Measurements from ENCODE around the gene ELMO3. TPM values are rescaled to one million over a fixed set of nuclear protein-coding genes. Genes with fewer than 3 reads are reported as not detected.

The ELMO3 gene
- total RNA-seq, 8 experiments from 2014 or later = 0.43 to 2.8 (median 1.2) TPM

GRCh38 chr16:67187175-67187890 is 11.6 kb upstream of the ELMO3 start:
- ATAC-seq (replicated peaks in 6 of 8) = no peak
- in situ Hi-C loops (cut with MboI; ENCODE audit: low pct_unique_long_range_greater_than_20kb in 2 of 9, low sequenced_read_pairs in 9 of 9, unreplicated experiment in 9 of 9) = no loop called here

GRCh38 chr16:67188323-67188722 is 10.6 kb upstream of the ELMO3 start:
- no peak for ATAC-seq (replicated peaks in 6 of 8)
- WGBS, 10 experiments = 40 to 93% (median 55%) methylated on average over 1 to 3 of the region's 4 CpGs; no CpG with 5 or more reads in 5 of the 10 experiments
- H3K4me1 ChIP-seq (replicated peaks in 1 of 2) = peaks cover 14 to 15% of the 10 kb centered on the region in 2 donors
- H3K4me3 ChIP-seq = no peak overlapping the region
- in situ Hi-C loops (cut with MboI; ENCODE audit: low pct_unique_long_range_greater_than_20kb in 2 of 9, low sequenced_read_pairs in 9 of 9, unreplicated experiment in 9 of 9) = no loop called here
- no peak overlapping the region for H3K27ac ChIP-seq

More at GRCh38 chr16:67187175-67187890, 11.6 kb upstream of the ELMO3 start:
- Histone ChIP-seq H3K4me1 (replicated peaks in 1 of 2) (peaks cover 14 to 17% of the 10 kb centered on the region in 2 donors), H3K27ac (no peak overlapping the region), H3K4me3 (no peak overlapping the region)
- 53 to 86% (median 60%) methylated on average over 1 to 8 of the region's 26 CpGs; no CpG with 5 or more reads in 7 of the 10 experiments for WGBS, 10 experiments

- WGBS, 10 experiments = 80 to 96% (median 85%) methylated on average over 1 to 10 of the region's 15 CpGs; no CpG with 5 or more reads in 5 of the 10 experiments
- H3K4me1 ChIP-seq (replicated peaks in 1 of 2) = peaks cover 17 to 18% of the 10 kb centered on the region in 2 donors
- in situ Hi-C loops (cut with MboI; ENCODE audit: low pct_unique_long_range_greater_than_20kb in 2 of 9, low sequenced_read_pairs in 9 of 9, unreplicated experiment in 9 of 9) = no loop called here
- ATAC-seq (replicated peaks in 6 of 8) = no peak
- no peak overlapping the region for H3K4me3 ChIP-seq
- H3K27ac ChIP-seq = no peak overlapping the region
Observed at GRCh38 chr16:67188798-67189197, 10.1 kb upstream of the ELMO3 start.

- WGBS, 10 experiments = 80% methylated on average over 1 of the region's 6 CpGs; no CpG with 5 or more reads in 9 of the 10 experiments
- no peak for ATAC-seq (replicated peaks in 6 of 8)
- in situ Hi-C loops (cut with MboI; ENCODE audit: low pct_unique_long_range_greater_than_20kb in 2 of 9, low sequenced_read_pairs in 9 of 9, unreplicated experiment in 9 of 9) = no loop called here
Observed at GRCh38 chr16:67190041-67190440, 8.9 kb upstream of the ELMO3 start, which contains the start of gene EXOC3L1. Gene EXOC3L1, minus strand, starts transcription at chr16:67190136. Its CDS starts 460 bp downstream, at chr16:67189676.

GRCh38 chr16:67190448-67191399 is 8.2 kb upstream of the ELMO3 start:
- Histone ChIP-seq H3K27ac (no peak overlapping the region), H3K4me1 (replicated peaks in 1 of 2) (peaks cover 15 to 16% of the 10 kb centered on the region in 2 donors), H3K4me3 (no peak overlapping the region)
- no peak for ATAC-seq (replicated peaks in 6 of 8)
- in situ Hi-C loops (cut with MboI; ENCODE audit: low pct_unique_long_range_greater_than_20kb in 2 of 9, low sequenced_read_pairs in 9 of 9, unreplicated experiment in 9 of 9) = no loop called here
- WGBS, 10 experiments = 20 to 100% (median 79%) methylated on average over 1 to 10 of the region's 13 CpGs; no CpG with 5 or more reads in 1 of the 10 experiments

More at GRCh38 chr16:67190041-67190440, 8.9 kb upstream of the ELMO3 start, which contains the start of gene EXOC3L1:
- Histone ChIP-seq H3K4me3 (no peak within 1 kb of the TSS), H3K27ac (no peak within 1 kb of the TSS), H3K4me1 (replicated peaks in 1 of 2) (peaks cover 16 to 17% of the 10 kb centered on the region in 2 donors)

GRCh38 chr16:67191411-67191994 is 7.4 kb upstream of the ELMO3 start:
- Histone ChIP-seq H3K4me1 (replicated peaks in 1 of 2) (peaks cover 12 to 16% of the 10 kb centered on the region in 2 donors), H3K27ac (no peak overlapping the region), H3K4me3 (peak overlapping the region; percentile 79 to 98 (median 89))
- in situ Hi-C loops (cut with MboI; ENCODE audit: low pct_unique_long_range_greater_than_20kb in 2 of 9, low sequenced_read_pairs in 9 of 9, unreplicated experiment in 9 of 9) = no loop called here
- ATAC-seq (replicated peaks in 6 of 8) = peak in 1 of 8 experiments; percentile 33
- 18 to 81% (median 63%) methylated on average over 2 to 9 of the region's 9 CpGs; no CpG with 5 or more reads in 1 of the 10 experiments for whole genome bisulfite sequencing, 10 experiments

- Histone ChIP-seq H3K27ac (peak within 1 kb of the TSS; percentile 86 to 92), H3K4me1 (replicated peaks in 1 of 2) (peaks cover 12 to 16% of the 10 kb centered on the region in 2 donors), H3K4me3 (peak within 1 kb of the TSS; percentile 79 to 98 (median 89))
- in situ Hi-C loops (cut with MboI; ENCODE audit: low pct_unique_long_range_greater_than_20kb in 2 of 9, low sequenced_read_pairs in 9 of 9, unreplicated experiment in 9 of 9) = no loop called here
- 0% methylated on average over 1 to 17 of the region's 54 CpGs; no CpG with 5 or more reads in 4 of the 10 experiments for WGBS, 10 experiments
- peak; percentile 92 to 99 (median 95) for ATAC-seq (replicated peaks in 6 of 8)
Observed at GRCh38 chr16:67191995-67192681, 6.8 kb upstream of the ELMO3 start, which contains the start of gene E2F4. Gene E2F4, plus strand, starts transcription at chr16:67192155. Its CDS starts 73 bp downstream, at chr16:67192228.

GRCh38 chr16:67192781-67193361 is 6.1 kb upstream of the ELMO3 start:
- H3K27ac ChIP-seq = peak overlapping the region; percentile 86 to 92

GRCh38 chr16:67193536-67193935 is 5.4 kb upstream of the ELMO3 start:
- no peak overlapping the region for H3K27ac ChIP-seq
- in situ Hi-C loops (cut with MboI; ENCODE audit: low pct_unique_long_range_greater_than_20kb in 2 of 9, low sequenced_read_pairs in 9 of 9, unreplicated experiment in 9 of 9) = no loop called here
- ATAC-seq (replicated peaks in 6 of 8) = no peak
- peaks cover 12 to 16% of the 10 kb centered on the region in 2 donors for H3K4me1 ChIP-seq (replicated peaks in 1 of 2)
- peak overlapping the region in 4 of 5 donors; percentile 79 to 98 (median 88) for H3K4me3 ChIP-seq

More at GRCh38 chr16:67192781-67193361, 6.1 kb upstream of the ELMO3 start:
- Histone ChIP-seq H3K4me1 (replicated peaks in 1 of 2) (peaks cover 12 to 16% of the 10 kb centered on the region in 2 donors), H3K4me3 (peak overlapping the region; percentile 79 to 98 (median 89))
- WGBS, 10 experiments = 10 to 36% (median 20%) methylated on average over 1 to 6 of the region's 17 CpGs; no CpG with 5 or more reads in 7 of the 10 experiments
- in situ Hi-C loops (cut with MboI; ENCODE audit: low pct_unique_long_range_greater_than_20kb in 2 of 9, low sequenced_read_pairs in 9 of 9, unreplicated experiment in 9 of 9) = no loop called here
- no peak for ATAC-seq (replicated peaks in 6 of 8)

- in situ Hi-C loops (cut with MboI; ENCODE audit: low pct_unique_long_range_greater_than_20kb in 2 of 9, low sequenced_read_pairs in 9 of 9, unreplicated experiment in 9 of 9) = no loop called here
- H3K4me1 ChIP-seq (replicated peaks in 1 of 2) = peaks cover 12 to 16% of the 10 kb centered on the region in 2 donors
- no peak overlapping the region for H3K27ac ChIP-seq
- WGBS, 10 experiments = 67 to 100% methylated on average over 1 of the region's 6 CpGs; no CpG with 5 or more reads in 8 of the 10 experiments
- ATAC-seq (replicated peaks in 6 of 8) = no peak
- no peak overlapping the region for H3K4me3 ChIP-seq
Observed at GRCh38 chr16:67194260-67194659, 4.7 kb upstream of the ELMO3 start.

DNA sequence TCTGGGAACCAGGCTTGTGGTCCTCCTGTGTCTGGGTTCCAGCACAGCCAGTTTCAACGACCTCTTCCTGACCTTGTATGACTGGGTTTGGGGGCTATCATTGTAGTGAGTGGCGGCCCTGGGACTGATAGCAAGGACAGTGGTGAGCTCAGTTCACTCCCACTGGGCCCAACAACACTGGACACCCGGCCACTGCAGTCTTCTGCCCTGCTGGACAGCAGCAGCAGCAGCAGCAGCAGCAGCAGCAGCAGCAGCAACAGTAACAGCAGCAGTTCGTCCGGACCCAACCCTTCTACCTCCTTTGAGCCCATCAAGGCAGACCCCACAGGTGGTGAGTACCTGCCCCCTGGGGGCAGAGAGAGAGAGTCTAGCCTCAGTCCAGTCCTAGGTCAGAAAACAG is 3.3 kb upstream of the ELMO3 start:
- no peak for ATAC-seq (replicated peaks in 6 of 8)
- Histone ChIP-seq H3K4me3 (no peak overlapping the region), H3K27ac (no peak overlapping the region), H3K4me1 (replicated peaks in 1 of 2) (peaks cover 12% of the 10 kb centered on the region in 2 donors)
- 20 to 100% (median 80%) methylated on average over 1 to 2 of the region's 5 CpGs; no CpG with 5 or more reads in 6 of the 10 experiments for WGBS, 10 experiments
- in situ Hi-C loops (cut with MboI; ENCODE audit: low pct_unique_long_range_greater_than_20kb in 2 of 9, low sequenced_read_pairs in 9 of 9, unreplicated experiment in 9 of 9) = no loop called here

All from motor neuron (in vitro differentiated cells).